A172 (cell line): ENCODE data around the gene THBD. TPM values are rescaled to one million over a fixed set of nuclear protein-coding genes. Genes with fewer than 3 reads are reported as not detected.

Experiments
- DNase-seq: peaks from one replicate; pipeline ENCODE4 v3.0.0-alpha.2; 2015; ENCODE audit warnings: low spot score
- total RNA-seq: library from RNA; depleted of rRNA; stranded (reverse); fragments of >200 nt; shearing (Covaris generic); gene quantifications from 2 replicates; pipeline ENCODE4 v1.2.3, GENCODE V29; 2014; rRNA removed

THBD gene, protein sequence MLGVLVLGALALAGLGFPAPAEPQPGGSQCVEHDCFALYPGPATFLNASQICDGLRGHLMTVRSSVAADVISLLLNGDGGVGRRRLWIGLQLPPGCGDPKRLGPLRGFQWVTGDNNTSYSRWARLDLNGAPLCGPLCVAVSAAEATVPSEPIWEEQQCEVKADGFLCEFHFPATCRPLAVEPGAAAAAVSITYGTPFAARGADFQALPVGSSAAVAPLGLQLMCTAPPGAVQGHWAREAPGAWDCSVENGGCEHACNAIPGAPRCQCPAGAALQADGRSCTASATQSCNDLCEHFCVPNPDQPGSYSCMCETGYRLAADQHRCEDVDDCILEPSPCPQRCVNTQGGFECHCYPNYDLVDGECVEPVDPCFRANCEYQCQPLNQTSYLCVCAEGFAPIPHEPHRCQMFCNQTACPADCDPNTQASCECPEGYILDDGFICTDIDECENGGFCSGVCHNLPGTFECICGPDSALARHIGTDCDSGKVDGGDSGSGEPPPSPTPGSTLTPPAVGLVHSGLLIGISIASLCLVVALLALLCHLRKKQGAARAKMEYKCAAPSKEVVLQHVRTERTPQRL
- 0.07 and 0.17 TPM in 2 replicates for total RNA-seq

DNA sequence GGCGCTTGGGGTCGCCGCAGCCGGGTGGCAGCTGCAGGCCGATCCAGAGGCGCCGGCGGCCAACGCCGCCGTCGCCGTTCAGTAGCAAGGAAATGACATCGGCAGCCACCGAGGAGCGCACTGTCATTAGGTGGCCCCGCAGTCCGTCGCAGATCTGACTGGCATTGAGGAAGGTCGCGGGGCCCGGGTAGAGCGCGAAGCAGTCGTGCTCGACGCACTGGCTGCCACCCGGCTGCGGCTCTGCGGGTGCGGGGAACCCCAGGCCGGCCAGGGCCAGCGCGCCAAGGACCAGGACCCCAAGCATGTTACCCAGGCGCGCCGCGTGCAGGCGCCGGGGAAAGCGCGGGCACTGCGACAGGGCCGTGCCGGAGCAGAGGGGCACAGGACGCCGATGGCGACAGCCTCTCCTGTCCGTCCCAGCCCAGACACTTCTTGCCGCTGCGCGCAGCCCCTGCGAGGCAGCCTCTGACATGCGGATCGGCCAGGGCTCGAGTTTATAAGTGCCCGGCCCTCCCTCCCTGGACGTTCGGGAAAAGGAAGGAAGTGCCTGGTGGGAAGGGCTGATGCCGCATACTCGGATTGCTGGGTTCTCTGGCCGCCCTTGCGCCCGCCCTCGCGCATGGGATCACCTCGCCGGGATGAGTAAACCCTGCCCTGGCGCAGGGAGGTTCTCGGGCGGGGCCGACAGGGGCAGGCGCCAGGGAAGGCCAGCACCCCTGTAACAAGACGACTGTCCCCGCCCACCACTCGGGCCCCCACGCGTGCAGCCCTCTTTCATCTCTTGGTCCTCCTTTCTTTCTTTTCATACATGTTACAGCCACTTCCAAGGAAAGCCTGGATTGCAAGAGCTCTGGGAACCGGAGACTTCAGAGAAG is at the start of gene THBD:
Gene THBD (minus strand): TSS at position 472 of the 875 bp plus-strand sequence. CDS start 168 bp downstream, at position 304.
- DNase-seq: no peak

DNA sequence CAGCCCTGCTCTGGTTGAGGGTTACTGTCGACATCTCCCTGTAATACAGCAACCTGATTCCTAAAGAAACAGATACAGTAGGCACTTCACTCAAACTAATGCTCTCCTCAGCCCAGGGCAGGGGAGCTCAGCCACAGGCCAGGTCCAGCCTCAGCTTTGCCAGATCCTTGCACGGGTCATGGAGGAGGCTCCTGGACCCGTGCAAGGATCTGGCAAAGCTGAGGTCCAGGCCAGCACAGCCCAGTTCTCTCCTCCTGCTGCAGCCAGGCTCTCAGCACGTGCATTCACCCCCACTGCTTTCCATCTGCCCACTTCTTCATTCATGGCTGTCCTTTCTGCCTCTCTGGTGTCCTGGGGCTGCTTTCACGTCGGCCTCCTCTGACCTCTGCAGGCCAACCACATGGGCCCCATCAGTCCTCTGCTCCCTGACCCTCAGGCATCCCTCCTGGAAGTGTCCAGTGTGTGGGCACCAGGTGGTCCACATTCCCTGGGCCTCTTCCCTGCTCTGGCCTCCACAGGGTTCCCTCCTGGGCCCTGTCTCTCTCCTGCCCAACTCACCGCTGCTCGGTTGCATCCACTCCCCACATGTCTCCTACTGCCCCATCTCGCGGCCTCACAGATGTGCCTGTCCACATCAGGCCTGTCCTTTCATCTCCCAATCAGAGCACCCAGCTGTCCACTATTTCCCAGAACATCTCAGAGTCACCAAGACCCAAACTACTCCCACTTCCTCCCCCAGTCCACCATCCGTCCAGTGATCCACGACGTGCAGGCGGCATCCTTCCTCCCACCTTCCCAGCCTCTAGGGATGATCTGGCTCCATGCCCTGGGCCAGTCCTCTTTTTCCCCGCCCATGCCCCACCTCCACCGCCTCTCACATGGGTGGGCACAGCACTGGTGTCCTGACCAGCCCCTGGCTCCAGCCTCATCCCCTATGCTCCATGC is 48.4 kb upstream of the THBD start:
- DNase-seq: no peak

DNA sequence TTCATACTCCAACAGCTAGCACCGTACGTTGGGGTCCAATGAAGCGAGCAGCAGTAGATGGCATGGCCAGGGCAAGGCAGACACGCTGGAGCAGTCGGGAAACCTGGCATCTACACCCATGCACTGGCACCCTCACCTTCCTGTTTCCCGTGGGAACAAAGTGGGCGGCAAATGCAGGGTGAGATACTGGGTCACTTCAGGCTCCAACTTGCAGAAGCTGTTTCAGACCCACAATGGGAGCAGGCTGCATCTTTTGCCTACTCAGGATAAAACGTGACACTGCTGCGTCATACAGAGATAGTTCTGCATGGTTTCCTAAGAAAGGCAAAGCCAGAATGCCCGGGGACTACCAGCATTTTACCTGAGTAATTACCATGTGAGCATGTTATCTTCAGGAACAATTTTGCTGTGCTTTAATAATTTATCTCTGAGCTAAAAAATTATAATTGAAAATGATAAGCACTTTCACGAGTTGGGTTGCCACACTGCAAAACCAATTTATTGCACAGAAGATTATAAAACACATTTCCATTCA is 47.6 kb upstream of the THBD start:
- DNase-seq: no peak

DNA sequence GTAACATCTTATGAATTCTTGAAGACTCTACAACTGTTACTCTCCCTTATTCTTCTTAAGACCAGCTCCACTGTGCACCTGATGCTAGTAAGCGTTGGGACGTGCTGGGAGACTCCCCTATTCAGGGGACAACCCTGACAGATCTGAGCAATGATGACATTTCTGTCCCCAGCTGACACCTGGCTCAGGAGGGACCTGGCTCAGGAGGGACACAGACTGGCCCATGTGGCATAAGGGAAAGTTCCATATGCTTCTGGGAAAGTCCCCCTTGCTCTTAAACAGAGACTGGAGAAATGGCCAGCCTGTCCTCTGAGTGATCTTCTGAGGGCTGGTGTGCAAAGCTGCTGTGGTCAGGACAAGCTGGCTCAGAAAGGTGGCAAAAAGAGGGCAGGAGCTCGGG is 46.6 kb upstream of the THBD start:
- no peak for DNase-seq

DNA sequence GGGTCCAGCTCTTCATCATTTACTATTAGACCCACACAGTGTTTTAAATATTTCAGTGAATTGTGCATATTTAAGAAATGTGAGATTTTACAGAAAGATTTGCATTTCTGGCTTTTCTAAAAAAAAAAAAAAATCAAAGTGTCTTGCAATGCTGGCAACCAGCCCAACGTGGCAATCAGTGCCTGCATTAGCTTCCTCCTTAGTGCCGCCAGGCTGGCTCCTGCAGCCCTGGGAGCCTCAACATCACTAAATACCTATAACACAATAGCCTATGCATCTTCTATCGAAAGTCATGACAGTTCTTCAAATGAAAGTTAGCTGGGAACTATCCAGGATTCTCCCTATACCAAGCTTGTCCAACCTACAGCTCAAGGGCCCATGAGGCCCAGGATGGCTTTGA is 46.0 kb upstream of the THBD start:
- no peak for DNase-seq

DNA sequence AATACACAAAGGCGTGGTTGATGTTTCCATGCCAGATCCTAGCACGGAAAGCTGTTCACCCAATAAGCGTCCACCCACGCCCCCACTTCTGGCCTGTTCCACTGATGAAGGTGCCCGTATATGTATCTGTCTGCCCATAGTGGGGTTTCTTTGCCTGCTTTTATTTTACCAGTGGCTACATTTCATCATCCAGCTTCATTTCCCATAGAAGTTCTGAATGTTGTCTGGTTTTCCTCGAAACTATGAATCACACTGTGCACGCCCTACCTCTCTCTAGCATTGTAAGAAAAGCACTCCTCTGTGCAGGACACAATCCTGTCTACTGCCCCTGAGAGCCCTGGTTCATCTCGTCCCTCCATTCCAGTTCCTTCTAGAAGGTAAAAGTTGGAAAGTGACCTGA is 45.5 kb upstream of the THBD start:
- DNase-seq: no peak

DNA sequence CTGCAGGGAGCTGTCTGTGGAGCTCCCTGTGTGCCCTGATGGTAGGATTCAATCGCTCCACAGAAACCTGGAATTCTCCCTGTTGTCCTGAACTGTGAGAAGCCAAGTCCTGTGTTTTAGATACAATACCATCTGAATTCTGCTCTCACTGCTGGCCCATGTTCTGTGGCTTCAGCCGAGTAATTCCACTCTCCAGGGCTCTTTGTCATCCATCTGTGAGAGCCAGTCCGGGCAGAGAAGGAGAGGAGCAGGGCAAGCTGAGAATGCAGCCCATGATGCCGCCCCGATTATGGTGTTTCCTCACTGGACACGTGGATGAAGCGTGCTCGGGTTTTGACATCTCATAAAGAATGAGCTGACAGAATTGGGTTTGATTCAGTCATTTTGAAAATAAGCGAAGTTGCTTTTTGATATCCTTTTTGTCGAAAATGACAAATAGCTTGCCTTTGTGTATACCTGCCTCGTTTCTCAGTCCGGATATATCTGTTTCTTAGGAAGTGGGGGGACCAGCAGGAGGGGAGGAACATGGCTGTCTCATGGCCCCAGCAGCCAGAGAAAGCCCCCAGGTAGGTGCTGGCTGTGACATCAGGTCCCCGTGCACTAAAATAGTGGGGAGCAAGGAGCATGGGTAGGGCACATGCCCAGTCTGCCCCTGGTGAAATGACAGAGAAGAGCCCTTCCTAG is 44.9 kb upstream of the THBD start:
- no peak for DNase-seq

DNA sequence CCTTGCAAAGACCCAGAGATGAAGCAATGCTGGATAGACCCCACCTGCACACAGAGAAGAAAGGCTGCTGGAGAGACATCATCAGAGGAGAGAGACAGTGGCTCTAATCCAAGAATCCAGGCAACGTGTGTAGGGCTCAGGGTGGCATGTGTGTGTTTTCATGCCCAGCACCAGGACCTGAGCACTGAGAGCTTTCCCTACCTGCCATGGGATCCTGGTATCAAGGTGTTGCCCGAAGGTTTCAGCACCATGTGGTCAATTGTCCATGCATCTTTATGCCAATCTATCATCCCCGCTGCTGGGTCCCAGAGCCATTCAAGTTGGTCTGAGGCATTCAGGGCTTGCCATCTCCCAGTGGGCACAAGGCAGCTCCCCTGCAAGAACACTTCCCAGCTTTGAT is 44.1 kb upstream of the THBD start:
- DNase-seq: no peak

DNA sequence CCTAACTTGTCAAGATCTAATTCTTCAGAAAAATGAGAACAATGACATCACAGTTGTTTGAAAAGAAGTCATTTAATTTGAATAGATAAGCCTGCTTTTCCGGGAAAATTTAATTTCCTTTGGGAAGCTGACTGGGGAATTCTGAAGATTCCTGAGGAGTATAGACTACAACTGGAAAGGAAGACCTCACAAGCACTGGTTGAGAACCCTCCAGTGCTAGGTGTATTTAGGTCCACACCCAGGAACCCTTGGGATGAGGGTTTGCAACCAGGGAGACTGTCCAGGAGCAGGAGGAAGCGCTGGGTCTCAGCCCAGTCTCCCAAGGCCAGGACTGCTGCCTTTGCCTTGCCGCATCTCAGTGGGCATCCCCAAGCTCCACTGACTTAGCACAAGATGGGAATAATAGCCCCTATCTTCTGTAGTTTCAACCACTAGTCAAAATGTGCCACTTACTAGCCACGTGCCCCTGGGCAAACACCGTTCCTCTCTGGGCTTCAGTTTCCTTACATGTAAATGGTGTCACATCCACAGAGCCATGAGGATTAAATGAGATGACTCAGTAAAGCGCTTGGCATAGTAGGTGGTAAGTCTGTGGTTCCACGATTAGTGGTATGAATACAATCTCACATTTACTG is 43.5 kb upstream of the THBD start:
- peak; percentile 24 for DNase-seq

DNA sequence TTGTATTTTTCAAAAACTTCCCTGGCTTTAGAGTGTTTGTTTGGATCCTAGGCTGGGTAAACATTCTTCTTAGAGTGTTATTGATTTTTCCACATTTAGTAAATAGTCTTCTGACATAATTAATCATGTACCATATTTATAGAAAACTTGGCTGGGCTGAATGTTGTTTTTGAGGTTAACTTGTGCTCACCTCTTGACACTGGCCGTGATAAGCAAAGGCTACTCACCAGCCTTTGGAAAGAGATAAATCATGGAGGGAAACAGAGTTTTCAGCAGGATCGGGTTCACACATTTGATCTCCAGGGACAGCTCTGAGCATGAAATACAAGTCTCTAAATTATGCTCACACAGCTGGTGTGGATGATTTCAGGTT is 42.9 kb upstream of the THBD start:
- peak; percentile 51 for DNase-seq

DNA sequence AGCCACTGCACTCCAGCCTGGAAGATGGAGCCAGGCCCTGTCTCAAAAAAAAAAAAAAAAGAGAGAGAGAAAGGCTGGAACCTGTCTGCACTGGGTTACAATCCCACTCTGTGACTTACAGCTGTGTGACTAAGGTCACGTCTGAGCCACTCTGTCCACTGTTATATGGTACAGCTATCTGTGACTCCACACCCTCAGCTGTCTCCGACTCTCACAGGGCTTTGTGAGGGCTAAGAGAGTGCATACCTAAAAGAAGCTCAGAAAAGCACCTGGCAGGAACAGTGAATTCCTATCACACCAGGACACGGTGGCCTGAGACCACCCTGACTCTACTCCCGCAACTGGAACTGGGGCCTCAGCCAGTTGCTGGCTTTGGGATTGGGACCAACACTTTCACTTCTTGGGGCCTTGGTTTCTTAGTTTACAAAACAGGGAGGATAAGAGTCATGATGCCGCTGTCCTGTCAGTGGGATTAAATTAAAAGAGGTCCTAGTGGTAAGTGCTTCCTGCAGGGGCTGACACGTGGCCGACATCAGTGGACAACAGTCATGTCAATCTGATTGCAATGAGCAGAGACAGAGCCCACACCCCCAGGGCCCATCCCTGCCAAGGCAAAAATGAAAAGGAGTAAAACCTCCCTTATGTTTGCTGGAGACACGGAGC is 42.4 kb upstream of the THBD start:
- peak; percentile 12 for DNase-seq

DNA sequence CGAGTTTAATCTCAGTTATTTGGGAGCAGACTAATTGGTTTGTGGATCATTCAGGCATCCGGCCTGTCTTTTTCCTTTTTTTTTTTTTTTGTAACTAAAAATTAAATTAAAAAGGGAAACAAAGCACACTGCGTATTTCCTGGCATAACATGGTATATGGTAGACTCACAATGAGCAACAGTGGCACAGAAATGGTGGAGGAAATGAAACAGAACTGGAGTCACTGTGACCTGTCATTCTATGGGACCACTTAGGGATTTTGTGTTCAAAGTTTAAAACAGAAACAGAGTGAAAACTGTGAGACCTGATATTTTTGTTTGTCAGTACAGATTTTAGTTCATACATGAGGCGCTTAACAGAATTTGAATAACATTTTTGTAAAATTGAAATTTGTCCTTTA is 41.4 kb upstream of the THBD start:
- DNase-seq: no peak

DNA sequence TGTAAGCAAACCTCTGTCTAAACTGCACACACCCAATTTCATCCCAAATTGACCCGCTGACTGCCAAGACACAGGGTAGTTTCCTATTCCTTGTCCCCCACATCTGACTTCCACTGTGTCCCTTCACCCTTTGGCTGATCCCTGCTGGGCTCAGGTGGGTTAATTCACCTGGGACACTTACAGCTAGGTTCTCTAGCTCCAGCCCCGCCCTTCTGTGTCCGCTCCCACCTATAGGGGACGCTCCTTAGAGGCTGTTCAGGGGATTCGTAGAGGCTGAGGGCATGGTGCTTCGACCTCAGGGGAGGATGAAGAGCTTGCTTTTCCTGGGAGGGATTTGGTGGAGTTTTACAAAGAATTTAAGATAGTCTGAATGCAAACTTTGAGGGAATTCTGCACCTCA is 40.7 kb upstream of the THBD start:
- DNase-seq: no peak

DNA sequence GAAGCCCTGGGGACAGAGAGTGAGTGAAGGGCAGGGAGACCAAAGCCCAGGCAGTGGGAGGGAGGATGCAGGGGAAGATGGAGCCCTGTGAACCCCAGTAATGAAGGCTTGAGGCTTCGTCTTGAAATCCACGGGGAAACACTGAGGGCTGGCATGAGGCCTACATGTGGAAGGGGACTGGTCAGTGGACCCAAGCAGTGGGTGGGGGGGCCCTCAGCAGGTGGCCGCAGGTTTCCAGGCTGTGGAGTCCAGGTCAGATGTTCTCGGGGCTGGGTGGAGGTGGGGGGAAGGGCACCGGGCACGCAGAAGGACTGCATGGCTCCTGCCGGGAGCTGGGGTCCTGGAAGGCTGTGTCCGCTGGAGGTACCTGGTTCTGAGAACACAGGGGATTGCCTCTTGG is 39.4 kb upstream of the THBD start:
- no peak for DNase-seq

DNA sequence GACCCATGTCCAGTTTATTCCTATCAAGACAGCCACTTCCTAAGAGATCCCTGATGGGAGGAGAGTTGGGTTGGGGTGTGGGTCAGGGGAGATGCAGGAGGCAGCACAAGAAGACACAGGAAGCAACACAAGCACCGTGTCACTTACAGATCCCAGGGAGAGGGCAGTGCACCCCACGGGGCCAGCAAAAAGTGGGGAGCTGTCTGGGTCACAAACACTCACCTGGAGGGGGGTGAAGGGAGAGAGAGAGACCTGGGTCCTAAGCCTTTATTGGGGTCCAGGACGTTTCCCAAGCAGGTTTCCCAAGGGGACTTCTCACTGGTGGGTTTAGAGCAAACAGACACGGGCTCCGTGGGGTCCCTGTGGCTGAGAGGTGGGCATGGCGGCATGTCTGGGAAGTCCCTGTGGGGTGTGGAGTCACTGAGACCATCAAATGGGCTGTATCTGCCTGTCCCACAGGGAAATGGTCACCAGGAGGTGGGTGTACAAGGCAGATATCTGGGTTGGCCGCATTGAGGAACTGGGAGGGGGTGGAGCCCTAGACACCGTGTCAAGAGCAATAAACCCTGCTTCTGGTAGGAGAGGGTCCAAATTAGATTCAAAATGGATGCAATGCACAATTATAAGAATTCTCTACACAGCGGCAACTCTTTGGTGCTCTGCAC is 38.2 kb upstream of the THBD start:
- no peak for DNase-seq

DNA sequence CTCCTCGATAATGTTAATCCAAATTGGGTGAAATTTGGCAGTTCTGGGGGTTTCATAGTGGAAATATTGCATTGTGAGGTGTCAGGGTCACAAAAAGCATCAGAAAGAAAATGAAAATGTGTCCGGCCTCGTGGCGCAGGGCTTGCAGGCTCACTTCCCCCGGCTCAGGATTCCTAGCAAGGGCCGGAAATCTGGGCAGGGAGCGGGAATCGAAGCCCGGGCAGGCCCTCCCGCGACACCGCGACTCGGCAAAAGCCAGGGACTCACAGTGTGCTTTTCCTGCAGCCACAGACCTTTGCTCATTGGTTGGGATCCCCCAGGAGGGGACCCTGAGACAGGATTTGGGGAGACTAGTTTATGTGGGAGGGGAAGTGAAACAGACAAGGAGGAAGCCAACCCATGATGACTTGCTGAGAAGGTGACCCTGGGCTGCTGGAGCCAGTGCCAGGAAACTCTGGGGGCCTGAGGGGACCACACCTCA is 37.5 kb upstream of the THBD start:
- no peak for DNase-seq

DNA sequence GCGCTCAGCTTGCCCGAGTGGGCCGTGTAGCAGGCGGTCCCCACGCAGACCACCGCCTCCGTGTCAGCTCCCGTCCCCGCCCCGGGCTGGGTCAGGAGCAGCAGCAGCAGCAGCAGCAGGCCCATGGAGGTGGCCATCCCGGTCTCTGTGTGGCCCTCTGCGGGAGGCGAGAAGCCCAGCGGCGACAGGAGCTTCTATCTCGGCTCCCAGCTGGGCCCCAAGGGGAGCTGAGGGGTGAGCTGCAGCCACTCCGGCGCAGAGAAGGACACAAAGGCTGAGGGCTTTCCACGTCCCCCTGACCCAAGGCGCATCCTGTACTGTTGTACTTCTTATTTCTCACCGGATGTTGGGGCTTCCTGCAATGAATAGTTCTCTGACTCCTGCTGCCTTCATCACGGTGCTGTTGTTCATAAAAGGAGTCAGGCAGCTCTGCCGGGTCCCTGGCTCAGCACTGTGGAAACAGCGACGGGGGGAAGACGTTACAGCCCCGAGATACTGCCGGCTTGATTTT is 36.6 kb upstream of the THBD start, which contains the start of gene CD93:
Gene CD93 (minus strand): TSS at position 269 of the 511 bp plus-strand sequence. CDS start 132 bp downstream, at position 137.
- DNase-seq: no peak

DNA sequence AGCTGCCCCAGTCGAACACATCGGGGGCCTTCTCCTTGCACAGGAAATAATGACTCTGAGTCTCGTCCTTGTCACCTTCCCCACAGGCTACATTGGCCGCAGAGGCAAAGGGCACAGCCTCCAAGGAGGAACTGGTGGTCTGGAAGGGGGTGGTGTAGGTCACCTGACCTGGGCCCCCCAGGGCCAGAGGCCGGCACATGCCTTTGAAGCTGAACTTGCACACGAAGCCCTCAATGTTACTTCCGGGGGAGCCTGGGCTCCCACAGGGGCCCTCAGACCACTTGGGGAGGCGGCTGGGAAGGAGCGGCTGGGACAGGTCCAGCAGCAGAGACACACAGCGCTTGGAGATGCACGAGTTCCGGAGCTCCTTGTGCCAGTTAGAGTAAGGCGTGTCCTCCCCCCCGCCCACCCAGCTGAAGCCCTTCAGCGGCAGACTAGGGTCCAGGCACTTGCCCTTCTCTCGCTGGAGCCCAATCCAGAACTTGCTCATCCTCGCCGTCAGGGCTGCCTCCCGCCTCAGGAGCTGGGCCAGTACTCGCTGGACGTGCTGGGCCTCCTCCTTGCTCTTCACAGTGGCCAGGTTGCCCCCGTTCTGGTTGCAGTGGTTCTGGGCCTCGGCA is 36.1 kb upstream of the THBD start:
- no peak for DNase-seq
